ENCODE data around the gene ARAF. TPM values are rescaled to one million over a fixed set of nuclear protein-coding genes. Genes with fewer than 3 reads are reported as not detected.

ARAF gene
- polyA plus RNA-seq, 1 donor from 2014 or later = 25.0 TPM

GRCh38 chrX:47540754-47541538, 20.1 kb upstream of the ARAF start:
- H3K27me3 ChIP-seq (ENCODE audit: insufficient read depth, low read depth, low read length) = no peaks in the 10 kb centered on the region
- no peaks in the 10 kb centered on the region for H3F3A ChIP-seq (ENCODE audit: insufficient read depth, low read length, poor library complexity, severe bottlenecking)
- peak overlapping the region; percentile 51 for H2AFZ ChIP-seq (ENCODE audit: low read depth, low read length)
- peak; percentile 52 for TF ChIP-seq REST (IDR thresholded peaks at IDR 0.05; ENCODE audit: borderline replicate concordance)
- TF ChIP-seq POLR2AphosphoS5 (IDR thresholded peaks at IDR 0.05) = peak; percentile 64
- peak; percentile 73 for TF ChIP-seq SMC3 (conservative IDR thresholded peaks at IDR 0.05; ENCODE audit: poor library complexity)
- TF ChIP-seq EZH2 (IDR thresholded peaks at IDR 0.05; ENCODE audit: borderline replicate concordance, insufficient read depth, low read length, poor library complexity, severe bottlenecking) = no peak
- TF ChIP-seq EP300 (conservative IDR thresholded peaks at IDR 0.05; ENCODE audit: poor library complexity, severe bottlenecking) = no peak
- peak; percentile 71 for TF ChIP-seq RAD21 (conservative IDR thresholded peaks at IDR 0.05)
- peak; percentile 80 for TF ChIP-seq CTCF (IDR thresholded peaks at IDR 0.05; ENCODE audit: poor library complexity, severe bottlenecking)
- H3K9me3 ChIP-seq (ENCODE audit: low read length) = no peaks in the 10 kb centered on the region
- peak overlapping the region; percentile 58 for H3K9ac ChIP-seq (ENCODE audit: low read length)
- H3K27ac ChIP-seq (ENCODE audit: low read length) = peak overlapping the region; percentile 89
- H3K36me3 ChIP-seq (ENCODE audit: insufficient read depth, low read length) = no peaks in the 10 kb centered on the region
- H3K9me2 ChIP-seq (ENCODE audit: insufficient read depth, low read length) = no peaks in the 10 kb centered on the region
- H4K20me1 ChIP-seq (ENCODE audit: insufficient read depth) = no peaks in the 10 kb centered on the region
- H3K4me3 ChIP-seq (ENCODE audit: low read length) = peak overlapping the region; percentile 40
- H3K4me2 ChIP-seq (ENCODE audit: low read length) = peak overlapping the region; percentile 48
- no peaks in the 10 kb centered on the region for H3K79me2 ChIP-seq (replicated peaks; ENCODE audit: insufficient read depth, low read length)

- Histone ChIP-seq H3K4me3 (ENCODE audit: low read length) (no peak overlapping the region), H3K9me2 (ENCODE audit: insufficient read depth, low read length) (no peaks in the 10 kb centered on the region), H3K27me3 (ENCODE audit: insufficient read depth, low read depth, low read length) (no peaks in the 10 kb centered on the region), H3K27ac (ENCODE audit: low read length) (no peak overlapping the region), H3K4me2 (ENCODE audit: low read length) (no peak overlapping the region), H2AFZ (ENCODE audit: low read depth, low read length) (no peak overlapping the region), H3F3A (ENCODE audit: insufficient read depth, low read length, poor library complexity, severe bottlenecking) (no peaks in the 10 kb centered on the region), H3K79me2 (replicated peaks; ENCODE audit: insufficient read depth, low read length) (no peaks in the 10 kb centered on the region), H3K9me3 (ENCODE audit: low read length) (no peaks in the 10 kb centered on the region), H3K36me3 (ENCODE audit: insufficient read depth, low read length) (no peaks in the 10 kb centered on the region), H3K9ac (ENCODE audit: low read length) (no peak overlapping the region), H4K20me1 (ENCODE audit: insufficient read depth) (no peaks in the 10 kb centered on the region)
- TF ChIP-seq EZH2 (IDR thresholded peaks at IDR 0.05; ENCODE audit: borderline replicate concordance, insufficient read depth, low read length, poor library complexity, severe bottlenecking) (no peak), CTCF (IDR thresholded peaks at IDR 0.05; ENCODE audit: poor library complexity, severe bottlenecking) (no peak), MXI1 (conservative IDR thresholded peaks at IDR 0.05; ENCODE audit: poor library complexity, severe bottlenecking) (no peak), SMC3 (conservative IDR thresholded peaks at IDR 0.05; ENCODE audit: poor library complexity) (no peak), POLR2AphosphoS5 (IDR thresholded peaks at IDR 0.05) (no peak), TAF1 (IDR thresholded peaks at IDR 0.05; ENCODE audit: low read depth) (no peak), REST (IDR thresholded peaks at IDR 0.05; ENCODE audit: borderline replicate concordance) (no peak), EP300 (conservative IDR thresholded peaks at IDR 0.05; ENCODE audit: poor library complexity, severe bottlenecking) (no peak), RAD21 (conservative IDR thresholded peaks at IDR 0.05) (no peak)
Observed at GRCh38 chrX:47543496-47543895, 17.5 kb upstream of the ARAF start.

Data from neural cell (in vitro differentiated cells).